Spleen (tissue), 11 donors: ENCODE measurements around the gene HBZ. TPM values are rescaled to one million over a fixed set of nuclear protein-coding genes. Genes with fewer than 3 reads are reported as not detected.
"Not testable (repeated sequence)": the region's sequence is repeated elsewhere in the genome, so short reads cannot be mapped to it uniquely, and the experiment has no call there.

Source experiments
- DNase-seq: peaks from one replicate; pipeline ENCODE4 v3.0.0-alpha.2; 2020
- H3K27ac ChIP-seq, 8 donors: fragments of 200-600 bp; sonication (generic) in 7 of 8; 1 replicate in 4 of 8; 2 replicates in 4 of 8; pipeline versions ENCODE4 v1.5.0 to v1.8.0; 2016 to 2021; ENCODE audit warnings: inconsistent platforms in 4 of 8, mild to moderate bottlenecking in 4 of 8, moderate library complexity in 1 of 8
- H3K27me3 ChIP-seq, 7 donors: fragments of 200-600 bp; sonication (generic) in 6 of 7; replicated peaks in 1 of 7; 1 replicate in 4 of 7; 2 replicates in 3 of 7; pipeline versions ENCODE4 v1.5.0 to v1.8.0; 2016 to 2021; ENCODE audit warnings: inconsistent platforms in 3 of 7, mild to moderate bottlenecking in 1 of 7
- H3K36me3 ChIP-seq, 6 donors: fragments of 200-600 bp; sonication (generic) in 5 of 6; 1 replicate in 4 of 6; 2 replicates in 2 of 6; pipeline versions ENCODE4 v1.5.0 to v1.8.0; 2016 to 2021; ENCODE audit warnings: inconsistent platforms in 2 of 6
- H3K4me1 ChIP-seq, 6 donors: fragments of 200-600 bp; sonication (generic) in 5 of 6; 1 replicate in 3 of 6; 2 replicates in 3 of 6; pipeline versions ENCODE4 v1.5.0 to v1.8.0; 2016 to 2021; ENCODE audit warnings: inconsistent platforms in 3 of 6
- H3K4me3 ChIP-seq, 8 donors: fragments of 200-600 bp; sonication (generic) in 7 of 8; 1 replicate in 4 of 8; 2 replicates in 4 of 8; pipeline versions ENCODE4 v1.5.0 to v1.8.0; 2016 to 2021; ENCODE audit warnings: inconsistent platforms in 4 of 8, mild to moderate bottlenecking in 4 of 8, moderate library complexity in 2 of 8
- H3K9me3 ChIP-seq, 8 donors: fragments of 200-600 bp; sonication (generic) in 7 of 8; 1 replicate in 4 of 8; 2 replicates in 4 of 8; pipeline versions ENCODE4 v1.5.0 to v1.8.0; 2016 to 2021; ENCODE audit warnings: inconsistent platforms in 4 of 8
- CTCF ChIP-seq, 11 experiments: fragments of 200-600 bp in 7 of 11; fragments of 450-650 bp in 4 of 11; sonication (generic) in 4 of 11; IDR thresholded peaks in 8 of 11; conservative IDR thresholded peaks in 3 of 11; 1 replicate in 7 of 11; 2 replicates in 4 of 11; pipeline versions ENCODE4 v1.4.0 to v1.8.0; 2016 to 2021; ENCODE audit warnings: antibody characterized with exemption in 11 of 11, inconsistent platforms in 4 of 11, mild to moderate bottlenecking in 1 of 11
- POLR2A ChIP-seq, 3 donors: fragments of 450-650 bp; IDR thresholded peaks; one replicate each; pipeline ENCODE4 v1.5.1; 2017; ENCODE audit warnings: antibody characterized with exemption in 3 of 3, mild to moderate bottlenecking in 1 of 3
- POLR2AphosphoS5 ChIP-seq, 3 donors: sonication (generic); formaldehyde crosslinking; IDR thresholded peaks; one replicate each; pipeline ENCODE4 v1.5.1; 2017; ENCODE audit warnings: antibody characterized with exemption in 3 of 3
- WGBS, 5 donors: extraction: QIAGEN DNeasy Blood & Tissue Kit in 3 of 5; methylation state at CpG; one replicate each; pipeline versions ENCODE4 v1.1.5 to v1.1.7; 2013 to 2018; 5-methylcytosine and 5-hydroxymethylcytosine counted together
- intact Hi-C: fragments of 100-400 bp; cut with DNase I; formaldehyde crosslinking; loops from one replicate; pipeline ENCODE4 v1.15.0; 2023; ENCODE audit warnings: low total_unique reads
- polyA plus RNA-seq, 3 donors: library from polyadenylated mRNA; stranded (reverse); fragments of 200-250 nt; gene quantifications; one replicate each; pipeline ENCODE4 v1.2.1, GENCODE V29; 2013
- total RNA-seq, 7 donors: library from RNA; depleted of rRNA in 3 of 7; stranded (reverse); fragments of >200 nt in 3 of 7; fragmentation: NEBNext Ultra II Directional in 4 of 7; extraction: Animal tissue kit (Norgen Biotek cat#: 25700) in 4 of 7; gene quantifications; one replicate each; pipeline versions ENCODE4 v1.1.0 to v1.2.1, GENCODE V29; 2016 to 2021
- donor health status: healthy with polysubstance abuse.
- donor health status: DM: no; HTN: no; CAD: no; lungs with moderate emphysema.
- donor health status: DM: no; HTN: no; CAD: no.
- donor health status: Bipolar disorder and iron deficiency.
- donor health status: healthy.
- donor health status: DM: no; HTN: no; CAD: no.
- donor health status: DM: yes; HTN: yes; CAD: no.

HBZ gene
- total and polyA plus RNA-seq, 10 donors = 0.16 to 1.2 TPM; not detected in 8

DNA sequence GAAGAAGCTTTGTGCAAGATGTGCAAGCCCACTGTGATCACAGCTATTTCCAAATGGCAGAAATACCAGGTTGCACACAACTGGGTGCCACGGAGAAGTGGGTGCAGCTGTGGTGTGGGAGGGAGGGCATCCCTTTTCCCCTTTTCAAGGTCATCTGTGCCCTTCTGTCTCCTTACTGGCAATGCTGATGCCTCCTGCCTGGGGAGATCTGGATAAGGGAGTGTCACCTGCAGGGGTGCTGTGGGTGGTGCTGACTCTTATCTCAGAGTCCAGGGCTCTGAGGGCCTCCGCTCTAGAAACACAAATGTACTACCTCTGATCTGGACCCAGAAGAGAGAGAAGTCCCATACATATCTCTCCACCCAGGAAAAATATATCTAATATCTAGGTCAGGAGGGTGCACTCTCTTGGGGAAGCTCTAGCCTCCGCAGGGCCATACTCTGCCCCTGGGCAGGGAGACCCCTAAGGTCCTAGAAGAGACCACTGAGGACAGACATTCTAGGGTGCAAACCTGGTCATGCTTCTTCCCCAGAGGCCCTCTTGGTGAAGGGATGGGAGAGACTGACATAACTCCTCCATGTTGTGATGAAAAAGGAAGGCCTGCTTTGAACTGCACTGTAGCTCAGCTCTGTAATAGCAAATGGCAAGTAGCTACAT, 32.5 kb upstream of the HBZ start:
- no peak for DNase-seq
- peaks cover 0 to 31% (median 8%) of the 10 kb centered on the region in 6 donors for H3K4me1 ChIP-seq

GRCh38 chr16:120756-121155, 31.7 kb upstream of the HBZ start:
- Histone ChIP-seq H3K4me3 (no peak overlapping the region), H3K9me3 (no peaks in the 10 kb centered on the region), H3K27ac (no peak overlapping the region), H3K36me3 (peaks cover 0 to 72% (median 12%) of the 10 kb centered on the region in 6 donors), H3K27me3 (no peaks in the 10 kb centered on the region), H3K4me1 (peaks cover 0 to 31% (median 8%) of the 10 kb centered on the region in 6 donors)
- intact Hi-C loops = no loop called here
- no peak for TF ChIP-seq POLR2A (IDR thresholded peaks at IDR 0.05)
- no peak for TF ChIP-seq POLR2AphosphoS5 (IDR thresholded peaks at IDR 0.05)
- no peak for TF ChIP-seq CTCF (IDR thresholded peaks at IDR 0.05 in 8 of 11, conservative IDR thresholded peaks at IDR 0.05 in 3 of 11)
- no peak for DNase-seq
- WGBS, 5 donors = 89 to 96% (median 93%) methylated on average over 2 of the region's 2 CpGs

More for the DNA sequence above, 32.5 kb upstream of the HBZ start:
- Histone ChIP-seq H3K27ac (no peak overlapping the region), H3K4me3 (no peak overlapping the region), H3K27me3 (no peaks in the 10 kb centered on the region), H3K36me3 (peaks cover 0 to 73% (median 15%) of the 10 kb centered on the region in 6 donors), H3K9me3 (no peaks in the 10 kb centered on the region)
- 73 to 85% (median 81%) methylated on average over 3 of the region's 3 CpGs for WGBS, 5 donors
- intact Hi-C loops = loop anchor here (5.0 kb wide), 1 partner anchor 62 kb away; the partner anchor contains the start of gene HBQ1
- TF ChIP-seq CTCF (IDR thresholded peaks at IDR 0.05 in 8 of 11, conservative IDR thresholded peaks at IDR 0.05 in 3 of 11) = no peak
- TF ChIP-seq POLR2A (IDR thresholded peaks at IDR 0.05) = no peak
- TF ChIP-seq POLR2AphosphoS5 (IDR thresholded peaks at IDR 0.05) = no peak

DNA sequence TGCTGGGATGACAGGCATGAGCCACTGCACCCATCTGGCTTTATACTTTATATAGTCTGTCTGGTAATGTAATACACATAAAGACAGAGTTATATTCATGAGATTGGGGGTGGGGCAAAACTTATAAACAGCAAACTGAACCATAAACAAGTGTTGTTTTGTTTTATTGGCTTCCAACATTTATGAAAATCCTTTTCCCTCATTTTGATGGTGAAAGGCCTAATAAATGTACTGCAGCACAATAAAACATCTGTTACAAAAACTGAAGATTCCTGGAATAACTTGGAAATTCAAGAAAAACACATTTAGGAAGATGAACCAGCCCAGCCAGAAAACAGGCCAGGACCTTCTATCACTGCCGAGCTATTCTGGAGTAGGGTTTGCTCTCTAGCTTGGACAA, 30.1 kb upstream of the HBZ start:
- 87 to 100% (median 94%) methylated on average over 1 of the region's 1 CpG for WGBS, 5 donors
- Histone ChIP-seq H3K4me3 (no peak overlapping the region), H3K27me3 (no peaks in the 10 kb centered on the region), H3K9me3 (no peaks in the 10 kb centered on the region), H3K27ac (no peak overlapping the region), H3K36me3 (peaks cover 0 to 57% (median 2%) of the 10 kb centered on the region in 6 donors), H3K4me1 (peaks cover 0 to 31% (median 8%) of the 10 kb centered on the region in 6 donors)
- no peak for DNase-seq
- TF ChIP-seq CTCF (IDR thresholded peaks at IDR 0.05 in 8 of 11, conservative IDR thresholded peaks at IDR 0.05 in 3 of 11) (no peak), POLR2A (IDR thresholded peaks at IDR 0.05) (no peak), POLR2AphosphoS5 (IDR thresholded peaks at IDR 0.05) (no peak)
- intact Hi-C loops = no loop called here

- H3K36me3 ChIP-seq = peaks cover 0 to 52% (median 2%) of the 10 kb centered on the region in 6 donors
- H3K4me3 ChIP-seq, H3K9me3 ChIP-seq, H3K27me3 ChIP-seq, intact Hi-C loops, DNase-seq: not testable (repeated sequence)
- WGBS, 5 donors = 78 to 86% (median 81%) methylated on average over 10 to 19 of the region's 19 CpGs
- H3K27ac ChIP-seq = peak overlapping the region in 3 of 8 donors; percentile 10 to 38 (median 36)
- H3K4me1 ChIP-seq = peaks cover 0 to 21% (median 6%) of the 10 kb centered on the region in 6 donors
These were observed 28.7 kb upstream of the HBZ start for GRCh38 chr16:123558-124350.
